HL-60 (cell line): ENCODE results near the gene SLC9C2.

Source experiments
- CTCF ChIP-seq: IDR thresholded peaks from one replicate; pipeline ENCODE4 v1.5.1; 2011; ENCODE audit warnings: low read length, control low read depth, inconsistent platforms; ENCODE audit not compliant: insufficient read depth
- POLR2AphosphoS5 ChIP-seq: IDR thresholded peaks from 2 replicates; pipeline ENCODE4 v1.6.1; 2012; ENCODE audit warnings: low read depth

- TF ChIP-seq CTCF (no peak), POLR2AphosphoS5 (no peak)
Measured at GRCh38 chr1:173485401-173485800, 117.5 kb downstream of the SLC9C2 start.
